Hypothalamus (tissue), 51 donors: Measurements from ENCODE around the gene CDC27.
A peak's percentile ranks its signal among the peaks of the same experiment; 100 is the strongest.
"Not testable (repeated sequence)": the region's sequence is repeated elsewhere in the genome, so short reads cannot be mapped to it uniquely, and the experiment has no call there.

Source experiments
- DNase-seq, 51 donors: peaks; one replicate each; lab custom pipeline; 2025; lab: John Stamatoyannopoulos, UW

The CDC27 gene

GRCh38 chr17:47199627-47200324 lies 10.7 kb upstream of the CDC27 start:
- no peak for DNase-seq

DNA sequence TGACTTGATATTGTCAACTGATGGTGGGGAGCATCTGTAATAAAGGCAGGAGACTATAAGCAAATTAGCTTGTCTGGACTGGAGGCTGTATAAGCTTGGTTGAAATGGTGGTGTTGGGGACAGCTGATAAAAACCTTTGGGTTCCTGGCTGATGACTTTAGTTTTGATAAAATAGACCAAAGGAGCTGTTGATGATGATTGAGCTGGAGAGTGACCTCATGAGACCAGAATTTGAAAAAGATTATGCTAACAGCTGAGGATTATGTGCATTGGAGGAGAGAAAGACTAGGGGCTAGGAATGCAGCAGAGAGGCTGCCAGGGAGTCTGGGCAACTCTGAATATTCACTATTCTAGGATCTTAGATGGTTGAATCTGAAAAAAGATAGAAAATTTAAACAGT lies 8.7 kb upstream of the CDC27 start:
- DNase-seq: no peak

DNA sequence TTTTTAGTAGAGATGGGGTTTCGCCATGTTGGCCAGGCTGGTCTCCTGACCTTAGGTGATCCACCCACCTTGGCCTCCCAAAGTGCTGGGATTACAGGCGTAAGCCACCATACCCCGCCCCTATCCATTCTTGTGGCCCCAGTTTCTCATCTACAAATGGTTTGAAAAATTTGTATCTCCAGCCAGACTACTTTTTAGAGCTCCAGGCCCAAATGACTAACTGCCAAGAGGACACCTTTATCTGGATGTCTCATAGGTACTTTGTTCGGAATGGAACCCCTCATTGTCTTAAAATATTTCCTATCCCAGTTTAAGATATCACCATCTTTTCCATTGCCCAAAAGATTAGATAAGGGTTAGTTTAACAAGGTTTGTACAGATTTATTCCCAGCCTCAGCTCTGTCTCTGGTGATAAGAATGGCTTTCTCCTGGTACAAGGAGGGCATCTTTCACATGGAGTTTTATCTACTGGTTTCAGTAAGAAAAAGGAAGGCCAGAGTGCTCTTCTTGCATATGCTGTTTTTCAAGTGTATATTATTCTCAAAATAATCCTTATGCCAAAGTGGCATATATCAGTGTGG lies 4.9 kb upstream of the CDC27 start:
- DNase-seq: no peak

GRCh38 chr17:47192554-47192953 lies 3.5 kb upstream of the CDC27 start:
- DNase-seq: no peak

DNA sequence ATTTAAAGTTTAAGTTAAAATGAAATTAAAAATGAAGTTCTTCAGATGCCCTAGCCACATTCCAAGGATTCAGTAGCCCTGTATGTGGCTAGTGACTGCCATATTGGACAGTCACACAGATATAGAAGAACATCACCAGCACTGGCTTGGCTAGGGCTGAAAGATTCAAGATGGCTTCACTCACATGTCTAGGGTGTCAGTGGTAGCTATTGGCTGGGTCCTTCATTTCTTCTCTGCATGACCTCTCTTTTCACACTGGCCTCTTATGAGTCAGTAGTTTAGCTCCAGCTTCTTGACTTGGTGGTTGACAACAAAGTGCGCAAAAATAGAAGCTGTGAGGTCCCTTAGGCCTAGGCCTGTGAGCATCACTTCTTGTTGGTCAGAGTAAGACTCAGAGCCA lies 1.7 kb upstream of the CDC27 start:
- DNase-seq: no peak

- DNase-seq: peak in 1 of 51 donors; percentile 4
Measured at GRCh38 chr17:47190243-47190642, 1.1 kb upstream of the CDC27 start.

GRCh38 chr17:47189732-47190237 lies 690 bp upstream of the CDC27 start:
- no peak for DNase-seq

- no peak for DNase-seq
Measured at GRCh38 chr17:47188271-47188875, 722 bp downstream of the CDC27 start.

GRCh38 chr17:47184681-47185080 lies 4.4 kb downstream of the CDC27 start:
- no peak for DNase-seq

DNA sequence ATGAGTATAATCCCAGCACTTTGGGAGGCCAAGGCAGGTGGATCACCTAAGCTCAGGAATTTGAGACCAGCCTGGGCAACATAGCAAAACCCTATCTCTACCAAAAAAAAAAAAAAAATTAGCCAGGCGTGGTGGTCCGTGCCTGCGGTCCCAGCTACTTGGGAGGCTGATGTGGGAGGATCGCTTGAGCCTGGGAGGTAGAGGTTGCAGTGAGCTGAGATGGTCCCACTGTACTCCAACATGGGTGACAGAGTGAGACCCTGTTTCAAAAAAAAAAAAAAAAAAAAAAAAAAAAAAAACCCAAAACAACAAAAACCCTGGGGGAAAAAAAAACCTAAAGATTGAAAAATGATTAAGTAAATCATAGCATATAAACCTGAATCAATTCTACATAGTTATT lies 8.1 kb downstream of the CDC27 start:
- not testable (repeated sequence) for DNase-seq

DNA sequence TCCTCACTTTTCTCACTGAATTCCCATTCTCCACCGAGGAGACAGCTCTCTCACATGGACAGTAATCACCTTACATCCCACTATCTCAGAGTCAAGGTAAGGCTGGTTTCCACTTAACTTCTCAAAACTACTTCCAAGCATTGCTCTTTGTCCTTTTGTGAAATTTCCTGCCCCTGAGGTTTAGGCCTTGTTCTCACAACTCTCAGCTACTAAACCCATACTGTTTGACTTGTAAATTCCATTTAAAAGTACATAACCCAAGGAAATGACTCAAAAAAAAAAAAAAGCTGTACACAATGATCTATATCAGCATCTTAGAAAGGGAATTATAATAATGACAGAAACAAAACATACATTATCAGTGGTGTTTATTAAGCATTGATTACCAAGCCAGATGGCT lies 8.8 kb downstream of the CDC27 start:
- DNase-seq: no peak

- no peak for DNase-seq
Measured at GRCh38 chr17:47179141-47179540, 10.0 kb downstream of the CDC27 start.

- DNase-seq: no peak
Measured at GRCh38 chr17:47177261-47177660, 11.8 kb downstream of the CDC27 start.

DNA sequence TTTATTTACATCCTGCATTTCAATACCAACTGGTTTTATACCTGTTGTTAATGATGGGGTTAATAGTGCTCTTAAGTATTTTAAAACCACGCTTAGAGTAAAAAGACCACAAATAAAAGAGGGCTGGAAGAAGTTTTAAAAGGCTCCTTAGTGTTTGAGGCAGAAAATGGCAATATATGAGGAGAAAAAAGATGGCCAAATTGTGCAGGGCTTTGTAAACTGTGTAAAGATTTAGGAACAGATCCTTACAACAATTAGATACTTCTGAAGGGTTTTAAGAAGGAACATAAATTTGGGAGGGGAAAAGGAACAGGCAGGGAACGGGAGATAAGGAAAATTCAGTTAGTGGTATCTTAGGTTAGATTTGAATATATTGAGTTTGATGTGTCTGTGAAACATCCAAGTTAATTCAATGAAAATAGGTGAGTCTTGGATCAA lies 12.7 kb downstream of the CDC27 start:
- DNase-seq: no peak

GRCh38 chr17:47174823-47175222 lies 14.3 kb downstream of the CDC27 start:
- not testable (repeated sequence) for DNase-seq

DNA sequence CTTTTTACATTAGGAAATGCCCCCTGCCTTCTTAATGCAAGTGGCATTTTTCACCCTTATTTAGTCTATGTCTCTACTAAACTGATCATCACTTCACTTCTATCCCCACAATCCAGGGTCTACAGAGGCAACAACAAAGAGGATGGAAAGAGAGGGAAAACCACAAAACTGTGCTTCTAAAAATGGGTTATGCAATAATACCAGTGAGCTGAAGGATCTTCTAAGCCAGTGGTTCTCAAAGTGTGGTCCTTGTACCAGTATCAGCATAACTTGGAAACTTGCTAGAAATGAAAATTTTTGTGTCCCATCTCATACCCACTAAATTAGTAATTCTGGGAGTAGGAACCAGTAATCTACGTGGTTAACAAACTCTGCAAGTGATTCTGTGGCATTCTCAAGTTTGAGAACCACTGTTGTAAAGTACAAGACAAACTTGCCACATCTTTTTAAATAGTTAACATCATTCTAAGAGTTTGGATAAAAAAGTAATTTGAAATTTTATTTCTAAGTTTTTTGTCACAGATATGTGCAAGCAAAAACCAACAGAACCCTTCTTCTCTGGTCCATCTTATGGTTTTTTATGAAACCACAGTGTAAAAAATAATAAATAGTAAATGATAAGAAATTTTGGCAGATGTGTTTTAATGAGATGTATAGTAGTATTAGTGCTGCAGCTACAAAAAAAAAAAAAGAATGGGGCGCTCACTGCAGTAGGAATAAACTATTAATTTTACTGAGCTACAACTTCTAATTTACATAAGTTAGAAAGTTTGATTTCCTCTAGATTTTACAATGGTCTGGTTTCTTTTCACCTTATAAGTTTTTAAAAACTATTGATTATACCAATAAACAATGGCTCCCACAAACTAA lies 16.2 kb downstream of the CDC27 start:
- no peak for DNase-seq

- no peak for DNase-seq
Measured at GRCh38 chr17:47170710-47171109, 18.4 kb downstream of the CDC27 start.

DNA sequence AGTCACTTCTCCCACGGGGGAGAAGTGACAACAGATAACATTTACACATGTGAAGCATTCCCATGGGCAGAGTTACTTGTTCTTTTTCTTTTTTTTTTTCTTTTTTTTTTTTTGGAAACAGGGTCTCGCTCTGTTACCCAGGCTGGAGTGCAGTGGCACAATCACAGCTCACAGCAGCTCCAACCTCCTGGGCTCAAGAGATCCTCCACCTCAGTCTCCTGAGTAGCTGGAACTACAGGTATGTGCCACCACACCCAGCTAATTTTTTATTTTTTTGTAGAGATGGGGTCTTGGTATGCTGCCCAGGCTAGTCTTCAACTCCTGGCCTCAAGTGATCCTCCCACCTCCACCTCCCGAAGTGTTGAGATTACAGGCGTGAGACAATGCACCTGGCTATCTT lies 20.2 kb downstream of the CDC27 start:
- DNase-seq: not testable (repeated sequence)

DNA sequence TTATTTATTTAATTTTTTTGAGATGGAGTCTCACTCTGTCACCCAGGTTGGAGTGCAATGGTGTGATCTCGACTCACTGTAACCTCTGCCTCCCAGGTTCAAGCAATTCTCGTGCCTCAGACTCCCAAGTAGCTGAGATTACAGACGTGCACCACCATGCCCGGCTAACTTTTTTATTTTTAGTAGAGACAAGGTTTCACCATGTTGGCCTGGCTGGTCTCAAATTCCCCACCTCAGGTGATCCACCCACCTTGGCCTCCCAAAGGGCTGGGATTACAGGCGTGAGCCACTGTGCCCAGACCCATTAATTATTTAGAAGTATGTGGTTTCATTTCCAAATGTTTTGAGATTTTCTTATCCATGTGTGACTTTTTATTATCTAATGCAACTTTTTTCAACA lies 22.2 kb downstream of the CDC27 start:
- not testable (repeated sequence) for DNase-seq

- no peak for DNase-seq
Measured at GRCh38 chr17:47165137-47165536, 24.0 kb downstream of the CDC27 start.

DNA sequence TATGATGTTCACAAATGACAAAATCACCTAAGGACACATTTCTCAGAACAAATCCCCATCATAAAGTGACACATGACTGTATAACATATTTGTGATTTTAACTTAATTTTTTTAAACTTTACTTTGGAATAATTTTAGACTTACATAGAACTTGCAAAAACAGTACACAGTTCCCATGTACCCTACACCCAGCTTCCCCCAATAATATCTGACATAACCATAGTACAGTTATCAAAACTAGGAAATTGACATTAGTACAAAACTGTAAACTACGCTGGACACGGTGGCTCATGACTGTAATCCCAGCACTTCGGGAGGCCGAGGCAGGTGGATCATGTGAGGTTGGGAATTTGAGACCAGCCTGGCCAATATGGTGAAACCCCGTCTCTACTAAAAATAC lies 24.8 kb downstream of the CDC27 start:
- no peak for DNase-seq
